ENCODE results near the gene ABCB11.
"Not testable (repeated sequence)": the region's sequence is repeated elsewhere in the genome, so short reads cannot be mapped to it uniquely, and the experiment has no call there.

The ABCB11 gene

GRCh38 chr2:168970711-168971233 is 60.4 kb downstream of the ABCB11 start:
- DNase-seq (ENCODE audit: low spot score): no peak

GRCh38 chr2:168969865-168970264 is 61.3 kb downstream of the ABCB11 start:
- DNase-seq (ENCODE audit: low spot score): no peak

GRCh38 chr2:168968342-168968741 is 62.8 kb downstream of the ABCB11 start:
- no peak for DNase-seq (ENCODE audit: low spot score)

- no peak for DNase-seq (ENCODE audit: low spot score)
These were observed 66.8 kb downstream of the ABCB11 start for GRCh38 chr2:168964251-168964807.

GRCh38 chr2:168962636-168963035 is 68.5 kb downstream of the ABCB11 start:
- no peak for DNase-seq (ENCODE audit: low spot score)

GRCh38 chr2:168961450-168962229 is 69.5 kb downstream of the ABCB11 start:
- DNase-seq (ENCODE audit: low spot score): peak; percentile 84

GRCh38 chr2:168956392-168956791 is 74.7 kb downstream of the ABCB11 start:
- DNase-seq (ENCODE audit: low spot score): no peak

GRCh38 chr2:168955321-168955720 is 75.8 kb downstream of the ABCB11 start:
- DNase-seq (ENCODE audit: low spot score): no peak

- no peak for DNase-seq (ENCODE audit: low spot score)
These were observed 76.9 kb downstream of the ABCB11 start for GRCh38 chr2:168954256-168954655.

- DNase-seq (ENCODE audit: low spot score): no peak
These were observed 78.7 kb downstream of the ABCB11 start for GRCh38 chr2:168952424-168952823.

GRCh38 chr2:168951871-168952270 is 79.3 kb downstream of the ABCB11 start:
- DNase-seq (ENCODE audit: low spot score): no peak

GRCh38 chr2:168949324-168949723 is 81.8 kb downstream of the ABCB11 start:
- DNase-seq (ENCODE audit: low spot score): no peak

- DNase-seq (ENCODE audit: low spot score): peak; percentile 17
These were observed 82.4 kb downstream of the ABCB11 start for GRCh38 chr2:168948621-168949212.

GRCh38 chr2:168945508-168945907 is 85.6 kb downstream of the ABCB11 start:
- DNase-seq (ENCODE audit: low spot score): no peak

GRCh38 chr2:168944065-168944464 is 87.1 kb downstream of the ABCB11 start:
- no peak for DNase-seq (ENCODE audit: low spot score)

GRCh38 chr2:168941297-168941696 is 89.8 kb downstream of the ABCB11 start:
- no peak for DNase-seq (ENCODE audit: low spot score)

GRCh38 chr2:168939918-168940317 is 91.2 kb downstream of the ABCB11 start:
- no peak for DNase-seq (ENCODE audit: low spot score)

- DNase-seq (ENCODE audit: low spot score): no peak
These were observed 92.1 kb downstream of the ABCB11 start for GRCh38 chr2:168939061-168939460.

GRCh38 chr2:168935810-168936581 is 95.1 kb downstream of the ABCB11 start:
- peak; percentile 64 for DNase-seq (ENCODE audit: low spot score)

GRCh38 chr2:168934826-168935225 is 96.3 kb downstream of the ABCB11 start:
- no peak for DNase-seq (ENCODE audit: low spot score)

GRCh38 chr2:168932174-168932573 is 99.0 kb downstream of the ABCB11 start:
- DNase-seq (ENCODE audit: low spot score): not testable (repeated sequence)

GRCh38 chr2:168930242-168930641 is 100.9 kb downstream of the ABCB11 start:
- no peak for DNase-seq (ENCODE audit: low spot score)
